Femur (tissue), 1 donor: ENCODE measurements around the gene GNMT.
"Not testable (repeated sequence)": the region's sequence is repeated elsewhere in the genome, so short reads cannot be mapped to it uniquely, and the experiment has no call there.

Experiments
- DNase-seq: peaks from one replicate; pipeline ENCODE4 v3.0.0-alpha.2; 2017

GNMT gene

GRCh38 chr6:42978839-42979522, 18.4 kb downstream of the GNMT start, which contains the start of gene PEX6:
PEX6 (minus strand) TSS chr6:42979181; CDS start chr6:42979150, 31 bp downstream.
- peak; percentile 93 for DNase-seq

- DNase-seq = no peak
Measured at GRCh38 chr6:42979523-42980177, 19.1 kb downstream of the GNMT start.

GRCh38 chr6:42981836-42982235, 21.3 kb downstream of the GNMT start:
- no peak for DNase-seq

GRCh38 chr6:42984001-42984923, 23.7 kb downstream of the GNMT start, which contains the start of gene PPP2R5D:
PPP2R5D (plus strand) TSS chr6:42984570; CDS start chr6:42984678, 108 bp downstream.
- DNase-seq = peak; percentile 99

- no peak for DNase-seq
Measured at GRCh38 chr6:42984924-42985475, 24.4 kb downstream of the GNMT start.

GRCh38 chr6:42987533-42988451, 27.2 kb downstream of the GNMT start:
- DNase-seq = no peak

- DNase-seq = no peak
Measured at GRCh38 chr6:42988486-42989020, 28.0 kb downstream of the GNMT start.

GRCh38 chr6:42989923-42990322, 29.4 kb downstream of the GNMT start:
- no peak for DNase-seq

GRCh38 chr6:42993445-42993844, 32.9 kb downstream of the GNMT start:
- DNase-seq = no peak

GRCh38 chr6:42996513-42996912, 36.0 kb downstream of the GNMT start:
- no peak for DNase-seq

- not testable (repeated sequence) for DNase-seq
Measured at GRCh38 chr6:42998205-42998604, 37.7 kb downstream of the GNMT start.

- DNase-seq = no peak
Measured at GRCh38 chr6:43001843-43002242, 41.3 kb downstream of the GNMT start.

- DNase-seq = no peak
Measured at GRCh38 chr6:43005844-43006243, 45.3 kb downstream of the GNMT start.

GRCh38 chr6:43006251-43006650, 45.7 kb downstream of the GNMT start:
- DNase-seq = no peak

- no peak for DNase-seq
Measured at GRCh38 chr6:43007126-43007525, 46.6 kb downstream of the GNMT start.

GRCh38 chr6:43009124-43009523, 48.6 kb downstream of the GNMT start:
- DNase-seq = peak; percentile 59

GRCh38 chr6:43011207-43011606, 50.7 kb downstream of the GNMT start:
- DNase-seq = no peak

- DNase-seq = no peak
Measured at GRCh38 chr6:43012364-43012763, 51.8 kb downstream of the GNMT start.

- DNase-seq = no peak
Measured at GRCh38 chr6:43013097-43013842, 52.7 kb downstream of the GNMT start.
